ENCODE results near the gene CGREF1.
"Not testable (repeated sequence)": the region's sequence is repeated elsewhere in the genome, so short reads cannot be mapped to it uniquely, and the experiment has no call there.

Gene CGREF1

DNA sequence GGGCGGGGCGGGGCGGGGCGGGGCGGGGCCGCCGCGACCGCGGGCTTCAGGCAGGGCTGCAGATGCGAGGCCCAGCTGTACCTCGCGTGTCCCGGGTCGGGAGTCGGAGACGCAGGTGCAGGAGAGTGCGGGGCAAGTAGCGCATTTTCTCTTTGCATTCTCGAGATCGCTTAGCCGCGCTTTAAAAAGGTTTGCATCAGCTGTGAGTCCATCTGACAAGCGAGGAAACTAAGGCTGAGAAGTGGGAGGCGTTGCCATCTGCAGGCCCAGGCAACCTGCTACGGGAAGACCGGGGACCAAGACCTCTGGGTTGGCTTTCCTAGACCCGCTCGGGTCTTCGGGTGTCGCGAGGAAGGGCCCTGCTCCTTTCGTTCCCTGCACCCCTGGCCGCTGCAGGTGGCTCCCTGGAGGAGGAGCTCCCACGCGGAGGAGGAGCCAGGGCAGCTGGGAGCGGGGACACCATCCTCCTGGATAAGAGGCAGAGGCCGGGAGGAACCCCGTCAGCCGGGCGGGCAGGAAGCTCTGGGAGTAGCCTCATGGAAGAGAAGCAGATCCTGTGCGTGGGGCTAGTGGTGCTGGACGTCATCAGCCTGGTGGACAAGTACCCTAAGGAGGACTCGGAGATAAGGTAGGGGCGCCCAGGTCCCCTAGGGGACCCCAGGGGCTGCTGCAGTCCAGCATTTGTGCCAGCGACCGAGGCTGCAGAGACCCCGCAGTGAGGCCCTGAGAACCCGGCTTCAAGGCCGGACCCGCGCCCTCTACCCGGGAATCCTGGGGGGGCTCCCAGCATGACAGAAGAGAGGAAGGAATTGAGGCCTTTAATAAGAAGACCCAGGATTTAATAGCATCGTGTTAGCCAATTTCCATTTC, 32.0 kb downstream of the CGREF1 start, which contains the start of gene KHK:
TSS of gene KHK (plus strand) at position 49 of the 870 bp plus-strand sequence. CDS start at position 537, 488 bp downstream.
- DNase-seq = no peak

DNA sequence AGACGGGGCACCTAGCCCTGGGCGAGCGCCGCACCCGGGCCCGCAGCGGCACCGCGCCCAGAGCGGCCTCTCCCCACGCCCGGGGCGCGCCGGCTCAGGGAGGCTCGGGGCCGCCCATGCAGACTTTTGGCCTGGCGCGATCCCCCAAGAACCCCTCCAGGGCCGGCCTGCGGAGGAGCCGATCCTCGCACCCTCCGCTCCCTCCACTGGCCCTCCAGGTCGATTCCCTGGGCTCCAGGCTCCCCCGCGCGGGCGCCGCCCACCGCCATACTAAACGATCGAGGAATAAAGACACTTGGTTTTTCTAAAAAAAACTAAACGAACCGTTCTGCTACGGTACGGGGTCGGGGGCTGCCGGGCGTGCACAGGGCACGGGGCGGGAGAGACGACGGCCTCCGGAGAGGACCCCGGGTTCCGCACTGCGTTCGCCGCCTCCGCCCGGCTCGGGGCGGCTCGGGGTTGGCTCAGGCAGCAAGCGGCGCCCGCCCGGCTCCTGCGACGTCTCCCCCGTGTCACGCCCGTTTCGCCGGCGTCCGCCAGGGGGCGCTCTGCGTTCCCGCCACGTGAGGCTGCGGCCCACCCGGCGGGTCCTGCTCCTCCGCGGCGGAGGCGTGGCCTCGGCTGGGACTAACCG, 32.7 kb downstream of the CGREF1 start:
- DNase-seq = peak; percentile 98

- no peak for DNase-seq
Observed at GRCh38 chr2:27085673-27086089, 33.2 kb downstream of the CGREF1 start.

GRCh38 chr2:27085062-27085672, 33.8 kb downstream of the CGREF1 start:
- no peak for DNase-seq

- DNase-seq = no peak
Observed at GRCh38 chr2:27084297-27085061, 34.4 kb downstream of the CGREF1 start.

DNA sequence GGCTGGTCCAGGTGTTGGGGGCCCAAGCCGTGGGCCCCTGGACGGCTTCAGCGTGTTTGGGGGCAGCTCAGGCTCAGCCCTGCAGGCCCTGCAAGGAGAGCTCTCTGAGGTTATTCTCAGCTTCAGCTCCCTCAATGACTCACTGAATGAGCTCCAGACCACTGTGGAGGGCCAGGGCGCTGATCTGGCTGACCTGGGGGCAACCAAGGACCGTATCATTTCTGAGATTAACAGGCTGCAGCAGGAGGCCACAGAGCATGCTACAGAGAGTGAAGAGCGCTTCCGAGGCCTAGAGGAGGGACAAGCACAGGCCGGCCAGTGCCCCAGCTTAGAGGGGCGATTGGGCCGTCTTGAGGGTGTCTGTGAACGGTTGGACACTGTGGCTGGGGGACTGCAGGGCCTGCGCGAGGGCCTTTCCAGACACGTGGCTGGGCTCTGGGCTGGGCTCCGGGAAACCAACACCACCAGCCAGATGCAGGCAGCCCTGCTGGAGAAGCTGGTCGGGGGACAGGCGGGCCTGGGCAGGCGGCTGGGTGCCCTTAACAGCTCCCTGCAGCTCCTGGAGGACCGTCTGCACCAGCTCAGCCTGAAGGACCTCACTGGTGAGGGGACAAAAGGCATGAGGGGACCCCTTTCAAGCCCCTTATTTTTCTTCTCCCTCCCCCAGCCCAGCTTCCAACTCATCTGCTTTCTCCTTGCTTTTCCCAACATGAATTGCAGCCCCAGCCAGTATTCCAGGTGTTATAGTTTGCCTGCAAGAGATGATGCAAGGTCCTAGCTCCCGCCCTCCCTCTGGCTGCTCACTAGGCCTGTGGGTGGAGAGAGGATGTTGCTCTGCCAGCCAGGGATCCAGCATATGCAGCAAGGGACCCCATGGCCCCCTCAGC, 35.3 kb downstream of the CGREF1 start:
- no peak for DNase-seq

- DNase-seq = no peak
Observed at GRCh38 chr2:27082773-27083409, 36.0 kb downstream of the CGREF1 start.

DNA sequence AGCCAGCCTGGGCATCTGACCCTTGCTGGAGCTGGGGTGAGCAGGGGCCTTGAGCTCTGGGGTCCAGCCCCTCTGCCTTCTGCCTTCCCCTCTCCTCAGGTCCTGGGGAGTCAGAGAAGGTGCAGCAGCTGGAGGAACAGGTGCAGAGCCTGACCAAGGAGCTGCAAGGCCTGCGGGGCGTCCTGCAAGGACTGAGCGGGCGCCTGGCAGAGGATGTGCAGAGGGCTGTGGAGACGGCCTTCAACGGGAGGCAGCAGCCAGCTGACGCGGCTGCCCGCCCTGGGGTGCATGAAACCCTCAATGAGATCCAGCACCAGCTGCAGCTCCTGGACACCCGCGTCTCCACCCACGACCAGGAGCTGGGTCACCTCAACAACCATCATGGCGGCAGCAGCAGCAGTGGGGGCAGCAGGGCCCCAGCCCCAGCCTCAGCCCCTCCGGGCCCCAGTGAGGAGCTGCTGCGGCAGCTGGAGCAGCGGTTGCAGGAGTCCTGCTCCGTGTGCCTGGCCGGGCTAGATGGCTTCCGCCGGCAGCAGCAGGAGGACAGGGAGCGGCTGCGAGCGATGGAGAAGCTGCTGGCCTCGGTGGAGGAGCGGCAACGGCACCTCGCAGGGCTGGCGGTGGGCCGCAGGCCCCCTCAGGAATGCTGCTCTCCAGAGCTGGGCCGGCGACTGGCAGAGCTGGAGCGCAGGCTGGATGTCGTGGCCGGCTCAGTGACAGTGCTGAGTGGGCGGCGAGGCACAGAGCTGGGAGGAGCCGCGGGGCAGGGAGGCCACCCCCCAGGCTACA, 36.8 kb downstream of the CGREF1 start:
- no peak for DNase-seq

DNA sequence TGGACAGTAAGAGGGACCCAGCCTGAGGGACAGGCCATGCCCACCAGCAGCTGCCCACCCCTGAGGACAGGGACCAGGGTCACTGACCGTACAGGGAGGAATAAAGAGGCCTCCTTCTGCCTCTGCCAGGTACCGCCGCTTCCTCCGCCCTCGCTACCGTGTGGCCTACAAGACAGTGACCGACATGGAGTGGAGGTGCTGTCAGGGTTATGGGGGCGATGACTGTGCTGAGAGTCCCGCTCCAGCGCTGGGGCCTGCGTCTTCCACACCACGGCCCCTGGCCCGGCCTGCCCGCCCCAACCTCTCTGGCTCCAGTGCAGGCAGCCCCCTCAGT, 38.4 kb downstream of the CGREF1 start:
- DNase-seq = no peak

- no peak for DNase-seq
Observed at GRCh38 chr2:27080140-27080469, 38.8 kb downstream of the CGREF1 start.

DNA sequence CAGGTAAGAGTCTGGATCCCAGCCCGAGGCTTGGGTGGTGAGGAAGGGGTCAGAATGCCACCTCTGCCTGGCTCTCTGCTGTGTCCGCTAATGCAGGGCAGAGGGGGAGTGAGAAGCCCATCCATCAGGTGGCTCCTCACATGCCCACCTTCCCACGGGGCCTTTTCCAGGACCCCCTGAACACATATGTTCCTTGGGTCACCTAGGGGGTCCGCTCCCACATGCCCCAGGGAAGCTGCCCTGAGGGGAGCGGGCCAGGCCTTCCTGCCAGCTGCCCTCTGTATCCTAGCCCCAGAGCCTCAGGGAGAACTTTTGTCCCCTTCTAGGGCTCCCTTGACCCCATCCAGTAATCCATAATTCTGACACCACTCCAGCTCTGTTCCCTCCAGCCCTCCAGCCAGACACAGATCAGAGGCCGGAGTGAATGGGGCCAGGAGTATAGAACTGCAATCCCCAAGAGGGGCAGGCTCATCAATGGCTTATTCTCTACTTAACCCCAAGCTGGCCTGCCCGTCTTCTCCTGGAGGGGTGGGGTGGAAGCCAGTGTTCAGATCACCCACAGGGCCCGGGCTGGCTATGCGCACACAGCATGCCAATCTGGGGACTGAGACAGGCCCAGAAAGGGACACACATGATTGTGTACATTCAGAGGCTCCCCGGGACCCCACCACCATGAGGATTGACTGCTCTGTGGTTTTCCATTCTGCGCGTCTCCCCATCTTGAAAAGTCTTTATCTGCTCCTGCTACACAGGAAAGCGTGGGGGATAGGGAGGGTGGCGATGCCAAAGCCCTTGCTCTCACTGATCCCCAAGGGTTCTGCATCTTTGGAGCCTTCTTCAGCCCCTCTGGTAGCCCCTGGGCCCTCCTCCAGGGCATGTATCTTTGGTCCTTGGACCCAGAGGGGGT, 39.4 kb downstream of the CGREF1 start:
- no peak for DNase-seq

- DNase-seq = no peak
Observed at GRCh38 chr2:27078267-27079194, 40.4 kb downstream of the CGREF1 start, which contains the start of gene EMILIN1. Gene EMILIN1, plus strand, starts transcription at chr2:27078615. Its CDS starts 451 bp downstream, at chr2:27079066.

DNA sequence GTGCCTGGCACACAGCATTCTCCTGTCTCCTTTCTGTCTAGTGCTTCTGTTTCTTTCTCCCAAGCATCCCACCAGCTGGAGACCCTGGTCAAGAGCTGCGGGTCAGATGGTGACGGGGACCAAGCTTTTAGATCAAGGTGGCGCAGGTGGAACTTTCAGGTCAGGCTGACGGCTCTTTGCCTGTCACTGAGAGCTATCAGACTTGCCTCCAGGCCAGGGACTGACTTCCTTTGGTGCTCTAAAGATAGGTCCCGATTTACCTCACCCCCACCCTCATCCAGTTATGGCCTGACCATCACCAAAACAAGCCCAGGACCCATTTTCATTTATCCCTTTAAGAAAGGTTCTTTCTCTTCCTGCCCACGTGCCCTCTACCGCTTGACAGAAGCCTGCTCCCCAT, 41.7 kb downstream of the CGREF1 start:
- DNase-seq = no peak

DNA sequence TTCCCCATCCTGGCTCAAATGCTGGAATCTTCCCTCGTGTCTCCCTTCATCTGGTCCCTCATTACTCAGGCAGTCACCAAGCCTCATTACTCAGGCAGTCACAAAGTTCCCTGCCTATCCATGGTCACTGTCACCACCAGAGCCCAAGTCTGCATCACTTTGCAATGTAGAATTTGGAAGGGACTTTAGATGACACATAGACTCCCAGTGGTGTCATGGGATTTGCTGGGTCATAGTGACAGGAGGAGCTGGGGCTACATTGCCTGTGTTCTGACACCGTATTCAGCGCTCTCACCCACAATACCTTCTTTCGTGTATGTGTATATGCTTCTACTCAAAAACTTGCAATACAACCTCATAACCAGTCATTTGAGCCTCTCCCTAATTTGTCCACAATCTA, 42.6 kb downstream of the CGREF1 start:
- DNase-seq = no peak

- not testable (repeated sequence) for DNase-seq
Observed at GRCh38 chr2:27075566-27075871, 43.4 kb downstream of the CGREF1 start.

DNA sequence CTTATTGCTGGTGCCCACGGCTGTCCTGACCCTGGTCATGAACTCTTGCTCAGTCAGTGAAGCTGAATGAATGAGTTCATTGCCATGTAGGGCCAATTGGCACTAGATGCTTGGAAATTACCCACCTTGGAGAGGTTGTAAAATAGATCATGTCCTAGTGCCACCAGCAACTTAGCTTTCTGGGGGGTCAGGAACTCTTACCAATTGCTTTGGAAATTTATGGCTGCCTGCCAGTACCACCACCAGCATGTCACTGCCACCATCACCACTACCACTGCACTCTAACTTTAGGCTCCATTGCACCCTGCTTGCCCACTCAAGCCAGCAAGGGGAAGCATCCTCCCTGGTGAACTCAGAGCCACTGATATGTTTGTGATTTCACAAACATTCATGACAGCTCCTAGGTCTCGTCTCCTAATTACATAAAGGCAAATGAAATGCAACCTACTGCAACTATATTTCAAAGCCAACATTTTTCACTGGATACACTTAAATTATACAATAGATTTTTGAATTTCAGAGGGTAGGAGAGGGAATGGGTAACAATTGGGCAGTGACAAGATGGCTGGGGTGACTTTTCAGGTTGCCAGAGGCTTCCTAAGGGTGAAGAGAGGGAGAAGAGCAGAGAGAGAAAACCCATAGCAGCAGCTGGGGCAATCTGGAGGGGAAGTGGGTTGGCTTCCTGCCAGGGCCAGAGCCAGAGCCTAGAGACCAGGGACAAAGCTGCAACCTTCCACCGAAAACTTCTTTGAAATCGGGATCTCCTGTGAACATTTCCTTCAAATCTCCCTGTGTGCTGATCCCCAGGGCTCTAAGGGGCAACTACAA, 44.0 kb downstream of the CGREF1 start:
- DNase-seq = peak; percentile 57

GRCh38 chr2:27073782-27074181, 45.1 kb downstream of the CGREF1 start:
- no peak for DNase-seq

DNA sequence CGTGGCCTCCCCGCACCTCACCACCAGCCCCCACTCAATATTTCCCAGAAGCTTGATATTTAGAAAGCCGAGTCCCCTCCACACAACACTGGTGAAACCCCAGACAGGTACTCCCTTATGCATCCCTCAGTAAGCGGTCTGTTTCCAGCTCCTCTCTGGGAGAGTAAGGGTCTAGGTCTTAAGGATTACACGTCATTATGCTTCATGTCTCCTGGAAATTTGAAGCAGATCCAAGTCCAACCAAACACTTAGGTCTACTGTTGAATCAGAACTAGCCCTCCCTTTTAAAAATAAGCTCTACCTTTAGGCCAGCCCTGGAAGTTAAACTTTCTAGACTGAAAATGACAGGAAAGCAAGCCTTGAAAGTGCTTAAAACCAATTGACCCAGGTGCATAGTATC, 46.0 kb downstream of the CGREF1 start:
- no peak for DNase-seq
